GM19372 (cell line): Measurements from ENCODE around the gene NR2C2AP.

Experiments used
- ATAC-seq: cut with Tn5 transposase; IDR thresholded peaks from one replicate; pipeline ENCODE4 v1.9.1; 2021; ENCODE audit warnings: mild to moderate bottlenecking, low read depth, moderate library complexity; ENCODE audit not compliant: unreplicated experiment

The NR2C2AP gene

GRCh38 chr19:19155495-19156219 lies 47.6 kb downstream of the NR2C2AP start:
- ATAC-seq, result peak; percentile 80

DNA sequence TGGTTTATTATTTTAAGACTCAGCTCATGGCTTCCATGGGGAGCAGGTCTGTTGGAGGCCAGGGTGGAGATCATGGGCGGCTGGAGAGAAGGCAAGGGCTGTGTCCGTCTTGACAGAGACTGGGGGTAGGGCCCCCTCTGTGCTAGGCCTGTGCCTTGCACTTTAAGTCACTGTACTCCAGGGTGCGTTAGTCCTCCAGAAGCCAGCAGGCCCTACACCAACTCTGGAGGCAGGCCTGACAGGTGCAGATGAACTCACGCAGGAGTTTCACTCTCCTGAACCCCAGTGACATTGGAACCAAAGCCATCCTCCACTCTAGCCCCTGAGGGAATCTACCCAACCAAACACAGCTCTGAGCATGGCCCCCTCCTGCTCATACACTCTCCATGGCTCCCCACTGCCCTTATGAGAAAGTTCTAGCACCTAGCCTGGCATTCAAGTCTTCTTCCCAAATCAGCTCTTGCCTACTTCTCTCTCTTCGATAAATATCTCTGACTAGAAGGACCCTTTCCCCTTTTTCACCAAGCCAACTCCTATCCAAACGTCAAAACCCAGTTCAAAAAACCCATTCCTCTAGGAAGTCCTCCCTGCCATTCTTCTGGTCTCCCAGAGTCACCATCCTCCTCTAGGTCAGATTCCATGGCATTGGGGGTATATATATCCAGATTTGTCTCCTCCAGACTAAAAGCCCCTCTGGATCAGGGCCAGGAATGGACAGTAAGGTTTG lies 48.3 kb downstream of the NR2C2AP start:
- ATAC-seq, result no peak

GRCh38 chr19:19152668-19153384 lies 50.4 kb downstream of the NR2C2AP start:
- no peak for ATAC-seq

DNA sequence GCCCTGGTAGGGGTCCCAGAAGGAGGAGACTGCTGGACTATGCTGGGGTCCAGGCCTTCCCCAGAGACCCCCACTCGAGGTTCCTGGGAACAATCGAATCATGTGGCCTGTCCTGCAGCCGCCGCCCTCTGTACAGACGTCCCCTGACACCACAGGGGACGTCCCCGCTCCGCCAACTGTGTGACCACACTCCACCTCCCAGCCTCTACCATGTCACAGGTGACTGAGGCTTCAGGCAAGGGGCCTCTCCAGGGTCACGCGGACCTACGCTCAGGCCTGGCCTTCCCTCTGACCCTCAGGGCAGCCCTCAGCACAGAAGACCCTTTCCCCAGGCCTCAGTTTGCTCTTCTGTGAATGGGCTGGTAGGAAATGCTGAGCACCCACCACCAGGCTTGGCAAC lies 51.8 kb downstream of the NR2C2AP start:
- no peak for ATAC-seq
